Endothelial cell of umbilical vein (primary cell): Measurements from ENCODE around the gene RBKS.

Experiments used
- CTCF ChIP-seq, 2 donors: IDR thresholded peaks; 1 replicate in 1 of 2; 2 replicates in 1 of 2; pipeline ENCODE4 v1.5.1; 2011; ENCODE audit warnings: low read length in 2 of 2, mild to moderate bottlenecking in 2 of 2, moderate library complexity in 2 of 2, control low read depth in 1 of 2, inconsistent platforms in 1 of 2, low read depth in 1 of 2; ENCODE audit not compliant: insufficient read depth in 1 of 2; ENCODE audit errors: extremely low read depth in 1 of 2
- MAX ChIP-seq: IDR thresholded peaks from 2 replicates; pipeline ENCODE4 v1.6.1; 2011; ENCODE audit not compliant: insufficient read depth, insufficient read length
- MYC ChIP-seq: IDR thresholded peaks from one replicate; pipeline ENCODE4 v1.6.1; 2011; ENCODE audit warnings: mild to moderate bottlenecking, low read depth, low read length

- TF ChIP-seq CTCF (IDR thresholded peaks at IDR 0.05; ENCODE audit: extremely low read depth in 1 of 2, insufficient read depth in 1 of 2, low read depth in 1 of 2, low read length in 2 of 2) (no peak), MYC (no peak), MAX (no peak)
Observed at GRCh38 chr2:27805180-27805579, 85.0 kb downstream of the RBKS start.
